Parathyroid adenoma (tissue), 2 donors: ENCODE data around the gene LCP2.

Experiments
- H2AFZ ChIP-seq: fragments of 300-600 bp; sonication (generic); one replicate; pipeline ENCODE4 v1.7.0; 2017; ENCODE audit warnings: antibody characterized with exemption, mild to moderate bottlenecking
- H3K27ac ChIP-seq: fragments of 300-600 bp; sonication (generic); one replicate; pipeline ENCODE4 v1.7.0; 2017
- H3K27me3 ChIP-seq: fragments of 300-600 bp; sonication (generic); one replicate; pipeline ENCODE4 v1.7.0; 2017; ENCODE audit warnings: low read length; ENCODE audit not compliant: control insufficient read depth, insufficient read depth
- H3K36me3 ChIP-seq: fragments of 300-600 bp; sonication (generic); one replicate; pipeline ENCODE4 v1.7.0; 2017; ENCODE audit warnings: low read length; ENCODE audit not compliant: control insufficient read depth, insufficient read depth
- H3K4me1 ChIP-seq: fragments of 300-600 bp; sonication (generic); one replicate; pipeline ENCODE4 v1.7.0; 2017; ENCODE audit warnings: control low read depth
- H3K4me2 ChIP-seq: fragments of 300-600 bp; sonication (generic); one replicate; pipeline ENCODE4 v1.7.0; 2017; ENCODE audit warnings: low read length
- H3K4me3 ChIP-seq: fragments of 300-600 bp; sonication (generic); one replicate; pipeline ENCODE4 v1.7.0; 2017; ENCODE audit warnings: low read depth, low read length
- H3K79me2 ChIP-seq: fragments of 300-600 bp; sonication (generic); one replicate; pipeline ENCODE4 v1.7.0; 2017; ENCODE audit warnings: control low read depth
- H3K9ac ChIP-seq: fragments of 300-600 bp; sonication (generic); one replicate; pipeline ENCODE4 v1.7.0; 2017; ENCODE audit warnings: mild to moderate bottlenecking
- H3K9me3 ChIP-seq: fragments of 300-600 bp; sonication (generic); one replicate; pipeline ENCODE4 v1.7.0; 2017; ENCODE audit warnings: low read length; ENCODE audit not compliant: control insufficient read depth
- TF ChIP-seq, protein P1 (sequence below): fragments of 300-600 bp; sonication (generic); IDR thresholded peaks from one replicate; pipeline ENCODE4 v1.7.0; 2017; ENCODE audit warnings: antibody characterized with exemption, mild to moderate bottlenecking
- donor health status: primary hyperparathyroidism.

The LCP2 gene

DNA sequence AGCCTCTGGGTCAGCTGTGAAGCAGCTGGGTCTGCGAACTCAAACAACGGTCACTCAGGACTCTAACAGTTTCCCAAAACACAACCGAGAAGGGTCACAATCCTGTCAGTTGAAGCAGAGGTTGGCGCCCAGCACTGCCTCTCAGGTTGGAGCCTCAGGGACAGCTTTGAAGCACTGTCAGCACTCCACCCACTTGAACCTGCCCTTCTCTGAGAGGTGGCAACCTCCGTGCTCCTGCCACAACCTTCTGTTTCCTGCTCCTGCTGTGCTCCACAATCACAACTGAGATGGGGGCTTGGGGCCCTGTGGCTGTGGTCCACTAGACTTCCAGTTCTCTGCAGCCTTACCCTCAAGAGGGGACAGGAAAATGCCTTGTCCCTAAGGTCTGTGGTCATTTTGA, 21.7 kb upstream of the LCP2 start:
- Histone ChIP-seq H2AFZ (no peak overlapping the region), H3K4me2 (no peak overlapping the region), H3K9ac (no peak overlapping the region), H3K36me3 (no peaks in the 10 kb centered on the region), H3K4me3 (no peak overlapping the region), H3K27ac (no peak overlapping the region), H3K4me1 (no peaks in the 10 kb centered on the region), H3K27me3 (no peaks in the 10 kb centered on the region), H3K9me3 (no peaks in the 10 kb centered on the region), H3K79me2 (no peaks in the 10 kb centered on the region)
- TF ChIP-seq, protein P1, sequence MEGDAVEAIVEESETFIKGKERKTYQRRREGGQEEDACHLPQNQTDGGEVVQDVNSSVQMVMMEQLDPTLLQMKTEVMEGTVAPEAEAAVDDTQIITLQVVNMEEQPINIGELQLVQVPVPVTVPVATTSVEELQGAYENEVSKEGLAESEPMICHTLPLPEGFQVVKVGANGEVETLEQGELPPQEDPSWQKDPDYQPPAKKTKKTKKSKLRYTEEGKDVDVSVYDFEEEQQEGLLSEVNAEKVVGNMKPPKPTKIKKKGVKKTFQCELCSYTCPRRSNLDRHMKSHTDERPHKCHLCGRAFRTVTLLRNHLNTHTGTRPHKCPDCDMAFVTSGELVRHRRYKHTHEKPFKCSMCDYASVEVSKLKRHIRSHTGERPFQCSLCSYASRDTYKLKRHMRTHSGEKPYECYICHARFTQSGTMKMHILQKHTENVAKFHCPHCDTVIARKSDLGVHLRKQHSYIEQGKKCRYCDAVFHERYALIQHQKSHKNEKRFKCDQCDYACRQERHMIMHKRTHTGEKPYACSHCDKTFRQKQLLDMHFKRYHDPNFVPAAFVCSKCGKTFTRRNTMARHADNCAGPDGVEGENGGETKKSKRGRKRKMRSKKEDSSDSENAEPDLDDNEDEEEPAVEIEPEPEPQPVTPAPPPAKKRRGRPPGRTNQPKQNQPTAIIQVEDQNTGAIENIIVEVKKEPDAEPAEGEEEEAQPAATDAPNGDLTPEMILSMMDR: no peak

DNA sequence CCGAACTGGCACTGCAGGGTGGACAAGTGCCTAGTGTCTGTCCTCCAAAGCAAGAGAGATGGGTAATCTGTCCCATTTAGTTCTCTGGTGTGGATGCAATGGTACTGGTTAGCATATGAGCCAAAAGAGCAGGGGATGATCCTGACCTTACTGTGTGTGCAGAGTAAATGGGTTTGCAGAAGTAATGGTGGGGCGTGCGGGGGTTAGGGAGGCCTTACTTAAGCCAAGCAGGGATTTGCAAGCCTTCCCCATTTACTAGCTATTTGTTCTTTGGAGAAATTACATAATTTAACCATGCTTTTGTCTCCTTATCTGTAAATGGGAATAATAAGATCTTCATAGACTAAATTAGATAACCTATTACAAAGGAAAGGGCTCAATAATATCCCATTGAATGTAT, 19.9 kb upstream of the LCP2 start:
- TF ChIP-seq, protein P1: no peak
- no peaks in the 10 kb centered on the region for H3K4me1 ChIP-seq
- H3K79me2 ChIP-seq: no peaks in the 10 kb centered on the region
- H3K36me3 ChIP-seq: no peaks in the 10 kb centered on the region
- H3K27me3 ChIP-seq: no peaks in the 10 kb centered on the region
- no peaks in the 10 kb centered on the region for H3K9me3 ChIP-seq
- no peak overlapping the region for H3K27ac ChIP-seq
- H3K9ac ChIP-seq: no peak overlapping the region
- no peak overlapping the region for H2AFZ ChIP-seq
- no peak overlapping the region for H3K4me3 ChIP-seq
- H3K4me2 ChIP-seq: no peak overlapping the region

DNA sequence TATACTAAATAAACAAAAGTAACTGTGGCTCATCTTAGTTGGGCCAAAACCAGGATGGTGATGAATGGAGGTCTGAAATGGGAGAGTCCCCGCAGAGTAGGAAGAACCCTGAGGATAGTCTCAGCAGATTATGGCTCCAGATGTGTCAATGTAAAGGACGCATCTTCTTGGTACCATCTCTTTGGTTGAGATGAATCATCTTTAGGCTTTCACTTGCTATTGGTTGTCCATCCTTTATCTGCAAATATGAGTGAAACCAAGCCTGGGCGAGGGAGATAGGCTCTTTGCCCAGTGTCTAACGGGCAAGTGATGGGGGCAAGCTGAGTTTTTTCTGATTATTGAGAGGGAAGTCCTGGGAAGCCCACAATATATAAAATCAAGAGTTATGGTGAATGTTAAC, 19.4 kb upstream of the LCP2 start:
- H2AFZ ChIP-seq: no peak overlapping the region
- no peaks in the 10 kb centered on the region for H3K79me2 ChIP-seq
- no peaks in the 10 kb centered on the region for H3K9me3 ChIP-seq
- H3K4me2 ChIP-seq: no peak overlapping the region
- TF ChIP-seq, protein P1: no peak
- H3K4me3 ChIP-seq: no peak overlapping the region
- H3K9ac ChIP-seq: no peak overlapping the region
- H3K27me3 ChIP-seq: no peaks in the 10 kb centered on the region
- H3K36me3 ChIP-seq: no peaks in the 10 kb centered on the region
- H3K4me1 ChIP-seq: peaks cover 2% of the 10 kb centered on the region
- H3K27ac ChIP-seq: no peak overlapping the region

DNA sequence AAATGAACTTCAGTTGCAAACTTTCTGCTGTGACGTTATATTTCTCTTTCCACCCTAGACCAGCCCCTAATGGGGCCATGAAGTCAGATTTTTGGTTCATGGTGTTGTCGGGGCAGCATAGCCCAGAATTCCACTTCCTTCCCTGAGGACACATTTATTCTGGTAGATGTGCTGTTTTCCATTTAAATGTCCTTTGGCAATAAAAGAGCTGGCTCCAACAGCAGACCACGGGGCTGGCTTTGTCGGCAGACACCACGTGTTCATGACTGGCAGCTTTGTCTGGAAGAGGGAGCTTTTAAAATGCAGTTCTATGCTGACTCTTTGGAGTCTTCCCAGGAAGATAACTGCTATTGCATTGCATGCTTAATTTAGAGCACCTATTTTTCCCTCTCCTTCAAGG, 17.6 kb upstream of the LCP2 start:
- peaks cover 7% of the 10 kb centered on the region for H3K4me1 ChIP-seq
- no peak overlapping the region for H3K4me2 ChIP-seq
- no peak overlapping the region for H3K27ac ChIP-seq

DNA sequence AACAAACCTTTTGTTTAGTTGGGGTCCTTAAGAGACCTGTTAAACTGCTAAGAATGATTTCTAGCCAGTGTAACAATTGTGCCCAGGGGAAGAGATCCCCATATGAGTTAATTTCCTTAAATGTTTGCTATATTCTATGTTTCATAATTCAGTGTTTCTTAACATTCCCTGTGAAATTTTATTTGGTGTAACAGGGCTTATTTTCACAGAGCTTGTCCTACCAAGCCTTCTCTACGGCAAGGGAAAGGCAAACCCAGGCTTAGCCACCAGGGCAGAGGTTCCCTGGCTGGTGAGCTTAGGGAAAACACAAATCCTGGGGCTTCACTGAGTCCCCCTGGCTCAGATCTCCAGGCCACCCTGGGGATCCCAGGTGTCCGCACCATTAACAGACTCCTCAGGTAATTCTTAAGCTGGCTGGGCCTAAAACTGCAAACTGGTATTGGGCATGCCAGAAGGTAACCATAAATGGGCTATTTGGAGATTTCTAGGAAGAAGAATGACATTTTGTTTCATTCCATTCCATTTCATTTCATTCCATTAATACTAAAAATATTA, 17.0 kb upstream of the LCP2 start:
- no peaks in the 10 kb centered on the region for H3K27me3 ChIP-seq
- H3K27ac ChIP-seq: no peak overlapping the region
- H3K79me2 ChIP-seq: no peaks in the 10 kb centered on the region
- H3K4me1 ChIP-seq: peaks cover 7% of the 10 kb centered on the region
- TF ChIP-seq, protein P1: no peak
- H3K9me3 ChIP-seq: no peaks in the 10 kb centered on the region
- H3K36me3 ChIP-seq: no peaks in the 10 kb centered on the region
- no peak overlapping the region for H3K9ac ChIP-seq
- H3K4me2 ChIP-seq: no peak overlapping the region
- H2AFZ ChIP-seq: no peak overlapping the region
- H3K4me3 ChIP-seq: no peak overlapping the region

More for the DNA sequence above, 17.6 kb upstream of the LCP2 start:
- TF ChIP-seq, protein P1: no peak
- Histone ChIP-seq H3K9me3 (no peaks in the 10 kb centered on the region), H3K9ac (no peak overlapping the region), H3K79me2 (no peaks in the 10 kb centered on the region), H2AFZ (no peak overlapping the region), H3K4me3 (no peak overlapping the region), H3K27me3 (no peaks in the 10 kb centered on the region), H3K36me3 (no peaks in the 10 kb centered on the region)
